HG03066 (cell line): ENCODE results near the gene AK5.

ENCODE experiments used
- ATAC-seq: cut with Tn5 transposase; IDR thresholded peaks from one replicate; pipeline ENCODE4 v1.9.1; 2021; ENCODE audit warnings: low read depth; ENCODE audit not compliant: unreplicated experiment

AK5 gene

GRCh38 chr1:77562596-77563150 is 280.9 kb downstream of the AK5 start:
- no peak for ATAC-seq

- no peak for ATAC-seq
Observed at GRCh38 chr1:77565321-77565720, 283.5 kb downstream of the AK5 start.

- no peak for ATAC-seq
Observed at GRCh38 chr1:77571642-77572041, 289.8 kb downstream of the AK5 start.

GRCh38 chr1:77579547-77579946 is 297.7 kb downstream of the AK5 start:
- ATAC-seq: no peak

GRCh38 chr1:77582905-77583304 is 301.1 kb downstream of the AK5 start:
- peak; percentile 59 for ATAC-seq

- ATAC-seq: no peak
Observed at GRCh38 chr1:77583483-77583882, 301.7 kb downstream of the AK5 start.

GRCh38 chr1:77584884-77585283 is 303.1 kb downstream of the AK5 start:
- ATAC-seq: no peak

GRCh38 chr1:77585610-77586314 is 303.9 kb downstream of the AK5 start:
- no peak for ATAC-seq

GRCh38 chr1:77589231-77589630 is 307.4 kb downstream of the AK5 start:
- no peak for ATAC-seq

- ATAC-seq: no peak
Observed at GRCh38 chr1:77590651-77591050, 308.8 kb downstream of the AK5 start.

- no peak for ATAC-seq
Observed at GRCh38 chr1:77592906-77593305, 311.1 kb downstream of the AK5 start.

- peak; percentile 94 for ATAC-seq
Observed at GRCh38 chr1:77594366-77595112, 312.7 kb downstream of the AK5 start.

GRCh38 chr1:77597310-77597709 is 315.5 kb downstream of the AK5 start:
- ATAC-seq: no peak

- ATAC-seq: no peak
Observed at GRCh38 chr1:77605246-77606026, 323.6 kb downstream of the AK5 start.

- ATAC-seq: no peak
Observed at GRCh38 chr1:77608893-77609292, 327.1 kb downstream of the AK5 start.
